NCI-H1417 treated with DMSO at 0.1 percent for 48 hours (cell line): ENCODE results near the gene CAB39L.

ENCODE experiments used
- DNase-seq: peaks from one replicate; lab custom pipeline; 2025; lab: John Stamatoyannopoulos, UW

CAB39L gene

DNA sequence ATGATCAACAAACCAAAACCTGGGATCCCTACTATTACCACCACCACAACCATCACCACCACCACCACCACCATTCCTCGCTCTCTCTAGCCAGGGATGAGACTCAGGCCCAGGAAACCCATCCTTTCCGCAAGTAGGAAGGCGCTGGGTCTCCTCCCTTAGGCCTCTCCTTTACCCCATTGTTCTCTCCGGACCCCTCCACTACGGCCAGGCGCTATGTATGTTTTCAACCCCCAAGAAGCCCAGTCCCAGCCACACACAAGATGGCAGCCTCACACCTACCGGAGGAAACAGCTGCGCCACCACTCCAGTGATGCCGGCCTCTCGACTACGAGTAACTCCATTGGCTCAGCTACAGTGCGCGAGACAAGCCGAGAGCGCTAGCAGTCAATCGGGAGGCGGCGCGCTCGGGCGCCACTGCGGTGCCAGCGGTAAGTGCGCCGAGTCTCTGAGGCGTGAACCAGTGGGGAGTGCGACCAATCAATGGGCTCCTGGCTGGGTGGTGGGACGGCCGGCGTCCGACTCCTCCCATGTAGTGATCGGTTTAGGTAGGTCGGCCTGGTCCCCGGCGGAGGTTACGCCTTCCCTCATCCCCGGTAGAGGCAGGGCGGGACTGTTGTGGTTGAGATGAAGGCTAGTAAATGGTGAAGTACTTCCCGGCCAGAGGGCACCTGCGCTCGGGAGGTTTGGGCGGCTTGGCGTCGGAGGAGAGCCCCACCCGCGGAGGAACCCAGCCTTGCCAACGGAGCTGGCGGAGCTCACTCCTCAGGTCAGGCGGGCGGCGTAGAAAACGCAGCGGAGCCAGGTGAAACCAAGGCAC is at the start of gene CAB39L, which contains the start of gene SETDB2:
CAB39L (minus strand) TSS at position 361 of the 820 bp plus-strand sequence. CDS start 61,154 bp downstream, outside the sequence.
SETDB2 (plus strand) TSS at position 571 of the 820 bp plus-strand sequence. CDS start 7,620 bp downstream, outside the sequence.
- DNase-seq, result peak; percentile 88

DNA sequence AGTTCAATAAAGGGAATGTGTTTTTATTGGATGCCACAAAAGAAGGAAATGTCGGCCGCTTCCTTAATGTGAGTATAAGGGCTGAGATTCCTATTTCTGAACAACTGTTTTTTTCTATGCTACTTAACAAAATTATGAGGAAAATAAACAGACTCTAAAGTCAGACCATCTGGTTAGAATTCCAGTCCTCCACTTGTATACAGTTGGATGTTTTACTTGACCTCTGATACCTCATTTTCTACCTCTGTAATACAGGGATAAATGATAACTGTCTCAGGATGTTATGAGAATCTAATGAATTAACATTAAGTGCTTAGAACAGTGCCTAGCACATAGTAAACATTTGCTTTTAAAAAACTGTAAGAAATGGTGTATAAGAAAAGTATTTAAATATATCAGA is 44.7 kb upstream of the CAB39L start:
- DNase-seq, result no peak

DNA sequence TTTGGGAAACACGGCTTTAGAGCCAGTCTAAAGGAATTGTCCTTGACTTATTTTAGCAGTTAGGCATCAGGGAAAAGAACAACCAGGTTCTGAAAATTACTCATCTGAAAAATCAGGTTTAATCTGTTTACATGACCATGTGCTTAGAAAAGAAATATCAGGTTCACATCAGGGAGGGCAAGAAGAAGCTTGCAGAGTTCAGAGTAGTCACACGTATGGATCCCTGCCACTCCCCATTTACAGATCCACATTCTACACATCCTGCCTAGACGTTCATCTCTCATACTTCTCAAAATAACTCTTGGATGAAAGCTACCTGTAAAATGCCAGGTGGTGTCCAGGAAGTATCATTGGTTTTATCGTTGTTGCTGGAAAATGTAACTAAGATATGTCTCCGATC is 37.9 kb upstream of the CAB39L start:
- DNase-seq, result no peak

DNA sequence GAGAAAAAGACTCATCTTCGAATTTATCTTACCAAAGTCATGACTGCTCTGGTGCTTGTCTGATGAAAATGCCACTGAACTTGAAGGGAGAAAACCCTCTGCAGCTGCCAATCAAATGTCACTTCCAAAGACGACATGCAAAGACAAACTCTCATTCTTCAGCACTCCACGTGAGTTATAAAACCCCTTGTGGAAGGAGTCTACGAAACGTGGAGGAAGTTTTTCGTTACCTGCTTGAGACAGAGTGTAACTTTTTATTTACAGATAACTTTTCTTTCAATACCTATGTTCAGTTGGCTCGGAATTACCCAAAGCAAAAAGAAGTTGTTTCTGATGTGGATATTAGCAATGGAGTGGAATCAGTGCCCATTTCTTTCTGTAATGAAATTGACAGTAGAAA is 32.7 kb upstream of the CAB39L start:
- no peak for DNase-seq

DNA sequence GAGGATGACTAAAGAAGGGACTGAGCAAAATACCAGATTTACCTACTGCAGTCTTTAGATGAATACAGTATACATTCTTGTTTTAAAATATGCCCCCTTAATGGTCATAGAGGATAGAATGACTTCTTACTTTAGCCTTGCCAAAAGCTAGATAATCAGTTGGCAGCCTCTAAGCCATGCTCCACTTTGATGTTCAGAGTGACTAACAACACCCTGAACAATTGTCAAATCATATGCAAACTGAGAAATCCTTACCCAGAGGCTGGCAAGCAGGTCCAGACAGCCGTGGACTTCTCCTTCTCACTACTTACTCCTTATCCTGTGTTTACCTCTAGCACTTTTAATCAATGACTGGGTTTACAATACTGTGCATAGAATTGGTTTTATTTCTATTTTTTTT is 28.3 kb upstream of the CAB39L start:
- no peak for DNase-seq

DNA sequence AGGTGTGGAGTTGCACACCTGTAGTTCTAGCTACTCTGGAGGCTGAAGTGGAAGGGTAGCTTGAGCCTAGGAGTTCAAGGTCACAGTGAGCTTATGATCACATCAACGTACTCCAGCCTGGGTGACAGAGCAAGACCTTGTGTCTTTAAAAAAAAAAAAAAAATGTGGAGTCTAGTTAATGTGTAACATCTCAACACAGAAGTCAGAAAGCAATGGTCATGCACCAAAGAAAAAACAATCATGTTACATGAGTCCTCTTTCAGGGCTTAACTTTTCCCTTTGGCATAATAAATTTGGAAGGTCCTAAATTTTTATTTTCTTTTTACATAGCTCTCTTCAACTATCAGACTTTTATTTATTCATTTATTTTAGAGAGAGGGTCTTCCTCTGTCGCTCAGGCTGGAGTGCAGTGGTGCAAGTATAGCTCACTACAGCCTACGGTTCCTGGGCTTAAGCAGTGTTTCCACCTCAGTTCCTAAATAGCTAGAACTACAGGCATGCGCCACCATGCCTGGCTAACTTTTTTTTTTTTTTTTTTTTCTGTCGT is 22.5 kb upstream of the CAB39L start:
- no peak for DNase-seq

DNA sequence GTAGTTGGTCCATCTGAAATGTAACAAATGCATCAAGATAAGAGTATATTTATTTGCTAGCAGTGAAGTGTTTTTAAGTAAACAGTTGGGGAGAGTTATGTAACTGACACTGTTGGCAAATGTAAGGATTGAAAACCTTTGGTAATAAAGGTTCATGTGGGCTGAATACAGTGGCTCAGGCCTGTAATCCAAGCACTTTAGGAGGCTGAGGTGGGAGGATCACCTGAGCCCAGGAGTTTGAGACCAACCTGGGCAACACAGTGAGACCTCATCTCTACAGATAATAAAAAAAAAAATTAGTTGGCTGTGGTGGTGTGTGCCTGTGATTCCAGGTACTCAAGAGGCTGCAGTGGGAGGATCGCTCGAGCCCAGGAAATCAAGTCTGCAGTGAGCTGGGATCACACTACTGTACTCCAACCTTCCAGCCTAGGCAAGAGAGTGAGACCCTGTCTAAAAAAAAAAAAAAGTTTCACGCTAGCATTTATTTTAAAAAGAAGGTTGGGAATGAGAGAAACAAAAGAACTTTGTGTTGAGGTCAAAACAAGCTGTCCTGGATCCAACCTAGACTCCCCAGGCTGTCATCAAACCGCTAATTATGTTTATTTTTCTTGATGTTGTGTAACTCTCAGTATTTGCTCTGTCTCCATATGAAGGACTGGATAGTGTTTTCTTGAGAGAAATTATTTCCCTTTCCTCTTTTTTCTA is 20.9 kb upstream of the CAB39L start:
- DNase-seq, result no peak

DNA sequence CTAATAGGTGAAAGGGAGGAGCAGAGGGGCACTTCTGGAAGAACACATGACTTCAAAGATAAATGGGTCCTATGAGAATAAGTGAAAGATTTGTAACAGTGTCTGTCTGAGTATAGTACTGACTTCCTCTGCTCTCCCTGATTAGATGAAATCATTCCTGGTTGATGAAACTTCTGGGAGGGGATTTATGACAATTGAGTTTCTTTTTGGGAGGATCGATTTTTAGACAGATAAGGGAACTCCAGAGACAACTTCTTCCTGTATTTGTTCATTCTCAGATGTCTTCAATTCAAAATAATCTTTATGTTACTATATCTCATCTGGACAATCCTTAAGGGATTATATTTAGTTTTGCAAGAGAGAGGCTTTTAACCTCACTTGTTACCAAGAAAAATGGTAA is 20.2 kb upstream of the CAB39L start:
- no peak for DNase-seq

DNA sequence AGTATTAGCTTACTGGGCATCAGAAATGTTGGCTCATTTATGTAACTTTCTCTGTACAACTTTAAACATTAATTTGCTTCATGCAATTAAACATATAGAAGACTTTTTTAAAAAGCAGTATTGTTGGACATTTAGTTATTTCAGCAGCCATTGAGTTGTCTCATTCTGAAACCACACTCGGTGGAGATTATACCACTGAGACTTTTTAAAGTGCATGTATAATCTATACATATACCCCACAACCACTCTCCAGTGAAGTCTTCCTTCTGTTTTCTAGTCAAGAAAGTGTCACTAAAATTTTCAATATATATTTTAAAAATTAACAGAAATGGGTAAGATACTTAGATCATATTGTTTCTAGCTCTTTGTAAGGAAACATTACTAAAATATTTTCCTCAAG is 15.7 kb upstream of the CAB39L start:
- DNase-seq, result no peak

DNA sequence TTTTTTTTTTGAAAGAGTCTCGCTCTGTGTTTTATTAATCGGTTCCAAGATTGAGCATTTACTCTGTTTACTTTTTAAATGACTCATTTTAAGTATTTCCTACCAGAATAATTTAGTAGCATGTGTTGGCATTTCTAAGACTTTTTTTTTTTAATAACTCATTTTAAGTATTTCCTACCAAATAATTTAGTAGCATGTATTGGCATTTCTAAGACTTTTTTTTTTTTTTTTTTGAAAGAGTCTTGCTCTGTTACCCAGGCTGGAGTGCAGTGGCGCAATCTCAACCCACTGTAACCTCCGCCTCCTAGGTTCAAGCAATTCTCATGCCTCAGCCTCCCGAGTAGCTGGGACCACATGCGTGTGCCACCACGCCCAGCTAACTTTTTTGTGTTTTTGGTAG is 13.4 kb upstream of the CAB39L start:
- no peak for DNase-seq

DNA sequence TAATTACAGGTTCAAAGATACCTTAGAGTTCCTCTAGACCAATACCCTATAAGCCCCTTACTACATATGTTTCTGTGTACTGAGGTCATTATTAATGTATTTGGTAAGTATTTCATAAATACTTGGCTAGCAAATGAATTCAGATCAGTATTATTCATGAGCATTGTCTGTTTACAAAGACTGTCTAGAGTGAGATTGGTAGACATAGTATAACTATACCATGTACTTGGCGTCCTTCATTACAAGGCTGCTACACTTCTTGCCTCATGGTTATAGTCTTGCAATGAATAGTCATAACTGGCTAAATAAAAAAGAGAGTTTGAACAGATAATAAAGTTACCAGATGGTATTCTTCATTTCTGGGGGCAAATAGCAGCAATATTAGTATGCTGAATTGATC is 12.3 kb upstream of the CAB39L start:
- DNase-seq, result no peak

DNA sequence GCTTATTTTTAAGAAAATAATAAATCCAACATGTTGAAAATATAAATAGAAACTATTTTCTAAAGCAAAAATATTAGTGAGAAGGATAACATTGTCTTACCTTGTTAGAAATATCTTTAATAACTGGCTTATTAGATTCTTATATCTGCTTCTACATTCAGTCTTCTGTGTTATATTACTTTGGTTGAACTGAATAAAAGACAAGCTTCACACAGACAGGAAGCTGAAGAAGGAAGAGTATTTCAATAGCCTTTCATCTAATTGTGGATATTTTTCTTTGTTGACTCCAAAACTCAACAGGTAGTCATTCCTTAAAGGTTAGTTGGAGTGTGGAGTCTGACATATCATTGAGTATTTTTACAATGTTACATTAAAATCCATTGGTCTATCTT is 11.1 kb upstream of the CAB39L start:
- DNase-seq, result no peak

DNA sequence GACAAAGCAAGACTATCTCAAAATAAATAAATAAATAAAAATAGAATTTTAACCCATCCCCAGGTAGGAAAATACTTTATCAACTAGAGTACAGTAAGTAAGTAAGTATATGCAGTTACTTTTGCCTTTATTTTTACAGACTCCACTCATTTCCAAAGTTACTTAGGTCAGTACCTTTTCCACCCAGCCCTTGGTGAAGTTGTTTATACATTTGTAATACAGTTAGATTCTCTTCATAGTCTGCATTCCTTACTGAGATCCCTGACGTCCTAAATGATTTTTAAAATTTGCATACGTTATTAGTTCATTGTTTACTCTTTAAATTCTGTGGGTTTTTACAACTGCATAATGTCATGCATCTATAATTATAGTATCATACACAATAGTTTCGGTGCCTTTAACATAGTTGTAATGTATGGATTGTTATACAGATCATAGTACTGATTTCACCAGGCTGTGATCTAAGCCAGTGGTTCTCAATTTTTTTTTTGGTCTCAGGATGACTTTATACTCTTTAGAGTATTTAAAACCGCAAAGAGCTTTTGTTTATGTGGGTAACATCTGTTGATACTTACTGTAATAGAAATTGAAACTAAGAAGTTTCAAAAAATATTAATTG is 10.6 kb upstream of the CAB39L start:
- no peak for DNase-seq

DNA sequence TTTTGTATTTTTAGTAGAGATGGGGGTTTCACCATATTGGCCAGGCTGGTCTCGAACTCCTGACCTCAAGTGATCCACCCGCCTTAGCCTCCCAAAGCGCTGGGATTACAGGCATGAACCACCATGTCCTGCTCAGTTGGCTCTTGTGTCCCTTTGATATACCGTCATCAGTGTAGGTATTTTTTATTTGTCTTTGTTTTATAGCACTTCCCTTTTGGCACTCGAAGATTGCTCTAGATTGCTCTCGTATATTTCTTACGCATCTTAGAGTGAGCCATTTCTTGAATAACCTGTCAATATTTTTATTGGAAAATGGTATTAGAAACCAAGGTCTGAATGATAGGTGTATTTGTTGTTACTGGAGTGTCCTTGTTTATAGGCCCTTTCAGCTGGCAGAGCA is 9.6 kb upstream of the CAB39L start:
- DNase-seq, result no peak

DNA sequence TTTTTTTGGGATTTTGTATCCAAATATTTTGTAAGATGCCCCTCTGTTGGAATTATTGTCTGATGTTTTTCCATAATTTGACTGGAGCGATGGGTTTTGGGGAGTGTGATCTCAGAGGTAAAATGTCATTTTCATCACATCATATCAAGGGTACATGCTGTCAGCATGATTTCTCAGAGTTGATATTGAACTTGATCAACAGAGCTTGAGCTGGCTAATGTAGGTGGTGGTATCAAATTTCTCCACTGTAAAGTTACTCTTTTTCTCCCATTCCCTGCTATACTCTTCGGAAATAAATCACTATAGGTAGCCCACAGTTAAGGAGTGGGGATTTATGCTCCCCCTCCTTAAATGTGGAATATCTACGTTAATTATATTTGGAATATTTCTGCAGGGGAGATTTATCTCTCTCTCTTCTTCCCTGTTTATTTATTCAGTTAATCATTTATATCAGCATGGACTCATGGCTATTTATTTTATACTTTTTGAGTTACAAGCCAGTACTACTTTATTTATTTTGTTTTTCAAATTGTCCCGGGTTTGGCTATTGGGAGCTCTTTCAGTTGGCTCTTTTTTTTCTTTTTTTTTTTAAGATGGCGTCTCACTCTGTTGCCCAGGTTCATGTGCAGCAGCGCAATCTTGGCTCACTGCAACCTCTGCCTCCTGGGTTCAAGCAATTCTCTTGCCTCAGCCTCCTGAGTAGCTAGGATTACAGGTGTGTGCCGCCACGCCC is 9.0 kb upstream of the CAB39L start:
- no peak for DNase-seq

DNA sequence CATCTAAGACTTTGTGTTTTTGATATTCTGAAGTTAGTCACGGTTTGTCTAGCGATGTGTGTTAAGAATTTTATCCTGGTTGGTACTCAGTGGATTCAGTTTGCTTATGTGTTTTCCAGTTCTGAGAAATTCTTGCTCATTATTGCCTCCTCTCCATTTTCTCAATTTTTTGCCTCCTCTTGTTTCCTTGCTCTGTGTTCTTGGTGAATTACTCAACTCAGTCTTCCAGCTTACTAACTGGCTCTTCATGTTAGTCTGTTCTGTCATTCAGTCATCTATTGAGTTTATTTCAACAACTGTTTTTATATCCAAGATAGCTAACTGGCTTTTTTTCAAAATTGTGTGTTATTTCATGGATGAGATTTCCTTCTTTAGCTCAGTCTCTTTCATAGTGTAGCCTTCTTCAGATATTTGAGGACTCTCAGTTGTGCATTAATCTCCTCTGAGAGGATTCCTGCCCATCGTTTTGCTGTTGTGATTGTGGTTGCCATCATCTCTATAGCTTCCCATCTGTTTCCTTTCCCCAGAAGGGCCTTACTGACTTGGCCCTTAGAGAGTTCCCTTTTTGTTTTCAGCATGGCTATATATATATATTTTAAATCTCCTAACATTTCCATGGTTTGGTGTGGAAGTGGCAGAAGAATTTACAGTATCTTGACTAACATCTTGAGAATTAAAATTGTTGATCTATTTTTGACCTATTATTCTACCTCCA is 6.4 kb upstream of the CAB39L start:
- DNase-seq, result no peak

DNA sequence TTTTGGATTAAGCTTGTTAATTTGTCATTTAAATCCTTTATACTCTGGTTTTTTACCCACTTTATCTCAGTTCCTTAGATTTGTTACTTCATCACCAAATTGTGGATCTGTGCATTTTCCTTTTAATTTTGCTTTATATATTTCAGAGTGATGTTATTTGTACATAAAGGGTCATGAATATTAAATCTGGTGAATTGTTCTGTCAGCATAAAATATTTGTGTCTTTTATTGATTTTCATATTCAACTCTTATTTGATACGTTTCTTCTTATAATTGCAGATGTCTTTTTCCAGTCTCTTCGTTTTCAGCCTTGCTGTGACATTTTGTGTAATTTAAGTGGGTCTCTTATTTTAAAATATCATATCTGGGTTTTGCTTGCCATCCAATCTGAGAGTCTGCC is 4.9 kb upstream of the CAB39L start:
- DNase-seq, result no peak

DNA sequence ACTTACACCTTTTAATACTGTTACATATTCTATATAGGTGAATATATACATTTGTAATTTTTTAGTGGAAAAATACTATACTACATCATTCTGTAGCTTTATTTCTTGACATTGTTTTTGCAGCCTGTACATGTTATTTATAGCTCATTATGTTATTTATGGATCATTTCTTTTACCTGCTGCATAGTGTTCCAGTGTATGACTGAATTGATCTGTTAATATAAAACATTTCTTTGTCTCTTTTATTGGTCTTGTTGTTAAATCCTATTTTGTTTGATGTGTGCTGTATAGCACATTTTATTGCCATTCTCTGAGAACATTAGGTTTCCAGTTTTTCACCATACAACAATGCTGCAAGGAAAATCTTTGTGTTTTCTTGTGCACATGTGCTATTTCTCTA is 2.6 kb upstream of the CAB39L start:
- no peak for DNase-seq

DNA sequence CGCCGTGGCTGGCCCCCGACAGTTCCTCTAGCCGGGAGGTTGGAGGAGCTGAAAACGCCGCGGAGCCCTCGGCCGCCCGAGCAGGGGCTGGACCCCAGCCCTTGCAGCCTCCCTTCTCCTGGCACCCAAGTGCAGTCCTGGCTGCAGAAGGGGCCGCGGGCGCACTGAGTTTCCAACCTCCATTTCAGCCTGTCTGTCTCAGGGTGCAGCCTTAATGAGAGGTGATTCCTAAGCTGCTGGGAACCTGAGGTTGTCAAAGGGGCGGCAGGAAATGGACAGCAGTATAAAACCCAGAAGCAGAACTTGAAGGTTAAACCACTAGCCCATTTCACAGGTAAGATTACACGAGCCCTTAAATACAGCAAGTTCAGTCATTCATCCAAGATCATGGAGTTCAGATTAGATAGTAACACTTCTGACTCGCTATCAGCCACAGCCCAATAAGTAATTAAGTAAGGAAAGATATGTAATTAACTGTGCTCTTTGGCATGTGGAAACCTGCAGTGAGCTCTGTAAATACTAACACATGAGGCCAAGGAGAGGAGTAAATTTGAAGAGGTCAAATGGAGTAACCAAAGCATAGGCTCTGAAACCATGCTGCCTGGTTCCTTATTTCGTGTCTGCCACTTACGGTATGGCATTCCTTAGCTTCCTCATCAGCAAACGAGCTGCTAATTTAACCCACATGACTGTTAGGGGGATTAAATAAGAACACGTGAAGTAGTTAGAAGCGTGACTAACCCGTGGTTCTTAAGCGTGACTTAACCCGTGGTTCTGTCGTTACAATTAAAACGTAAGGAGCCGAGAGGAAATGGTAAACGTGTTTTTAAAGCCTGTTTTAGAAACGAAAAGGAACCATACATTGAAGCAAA is 896 bp upstream of the CAB39L start:
- no peak for DNase-seq

DNA sequence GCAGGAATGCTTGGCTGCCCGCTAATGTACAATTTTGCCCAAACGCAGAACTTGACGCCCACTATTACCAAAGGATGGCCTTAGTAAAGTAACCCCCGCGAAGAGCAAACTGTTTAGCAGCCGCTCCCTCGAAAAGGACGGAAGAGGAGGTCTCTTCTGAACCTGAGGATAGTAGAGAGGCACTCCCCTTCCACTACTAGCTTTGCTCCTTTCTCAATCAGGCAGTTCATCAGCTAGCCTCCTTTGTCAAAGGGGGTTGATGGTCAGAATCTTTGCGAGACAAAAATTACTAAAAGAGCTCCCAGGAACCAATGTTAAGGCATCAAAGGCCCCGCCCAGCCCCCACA is 534 bp downstream of the CAB39L start:
- DNase-seq, result no peak

DNA sequence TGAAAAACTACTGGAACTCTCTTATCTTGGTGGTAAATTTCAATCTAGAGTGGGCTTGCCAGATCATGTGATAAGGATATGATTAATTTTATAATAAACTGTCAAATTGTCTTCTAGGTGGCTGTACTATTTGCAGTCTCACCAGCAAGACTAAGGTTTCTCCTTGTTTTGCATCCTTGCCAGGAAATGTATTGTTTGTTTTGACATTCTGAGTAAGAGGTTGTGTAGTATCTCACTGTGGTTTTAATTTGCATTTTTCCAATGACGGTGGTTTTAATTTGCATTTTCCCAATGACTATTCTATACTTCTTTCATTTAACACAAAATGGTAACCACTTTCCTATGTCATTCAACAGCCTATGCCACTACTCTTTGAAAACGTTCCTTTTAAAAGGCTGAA is 2.0 kb downstream of the CAB39L start:
- DNase-seq, result no peak
